HFF-Myc (cell line): ENCODE data around the gene ADGRF1.
"Not testable (repeated sequence)": the region's sequence is repeated elsewhere in the genome, so short reads cannot be mapped to it uniquely, and the experiment has no call there.

Source experiments
- DNase-seq: peaks from one replicate; pipeline ENCODE4 v3.0.0-alpha.2; 2011; ENCODE audit warnings: low read depth; ENCODE audit errors: extremely low read depth
- H3K4me3 ChIP-seq: replicated peaks from 2 replicates; pipeline ENCODE4 v1.5.1; 2011; ENCODE audit warnings: low read depth, mild to moderate bottlenecking, control low read depth, low read length
- TF ChIP-seq, protein P1 (sequence below): IDR thresholded peaks from 2 replicates; pipeline ENCODE4 v1.5.1; 2012; ENCODE audit warnings: mild to moderate bottlenecking, low read depth, low read length, control low read depth; ENCODE audit errors: missing control alignments

The ADGRF1 gene

DNA sequence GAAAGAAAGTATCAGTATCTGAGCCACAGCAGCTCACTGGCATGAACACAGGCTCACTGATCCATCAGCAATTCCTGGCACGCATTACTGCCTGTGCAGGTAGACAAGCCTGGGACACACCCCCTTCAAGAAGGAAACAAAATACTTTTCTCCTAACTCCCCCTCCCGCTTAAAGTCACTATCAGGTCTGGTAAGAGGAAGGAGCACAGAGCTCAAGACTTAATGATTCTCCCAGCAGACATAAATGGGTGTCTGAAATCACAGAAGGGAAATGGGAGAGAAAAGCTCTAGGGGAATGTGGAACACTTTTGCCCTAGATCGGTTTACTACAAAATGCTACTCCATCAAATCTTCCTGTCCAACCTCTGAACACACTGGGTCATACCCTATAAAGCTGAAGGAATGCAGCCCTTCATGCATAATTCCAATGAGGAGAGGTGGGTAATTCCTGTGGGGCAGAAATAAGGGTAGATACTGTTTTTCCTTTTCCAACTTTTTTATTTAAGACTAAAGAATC is at the start of gene ADGRF1:
Gene ADGRF1 (minus strand): TSS at position 58 of the 517 bp plus-strand sequence. CDS start 13,271 bp downstream, outside the sequence.
- DNase-seq = no peak
- TF ChIP-seq, protein P1, sequence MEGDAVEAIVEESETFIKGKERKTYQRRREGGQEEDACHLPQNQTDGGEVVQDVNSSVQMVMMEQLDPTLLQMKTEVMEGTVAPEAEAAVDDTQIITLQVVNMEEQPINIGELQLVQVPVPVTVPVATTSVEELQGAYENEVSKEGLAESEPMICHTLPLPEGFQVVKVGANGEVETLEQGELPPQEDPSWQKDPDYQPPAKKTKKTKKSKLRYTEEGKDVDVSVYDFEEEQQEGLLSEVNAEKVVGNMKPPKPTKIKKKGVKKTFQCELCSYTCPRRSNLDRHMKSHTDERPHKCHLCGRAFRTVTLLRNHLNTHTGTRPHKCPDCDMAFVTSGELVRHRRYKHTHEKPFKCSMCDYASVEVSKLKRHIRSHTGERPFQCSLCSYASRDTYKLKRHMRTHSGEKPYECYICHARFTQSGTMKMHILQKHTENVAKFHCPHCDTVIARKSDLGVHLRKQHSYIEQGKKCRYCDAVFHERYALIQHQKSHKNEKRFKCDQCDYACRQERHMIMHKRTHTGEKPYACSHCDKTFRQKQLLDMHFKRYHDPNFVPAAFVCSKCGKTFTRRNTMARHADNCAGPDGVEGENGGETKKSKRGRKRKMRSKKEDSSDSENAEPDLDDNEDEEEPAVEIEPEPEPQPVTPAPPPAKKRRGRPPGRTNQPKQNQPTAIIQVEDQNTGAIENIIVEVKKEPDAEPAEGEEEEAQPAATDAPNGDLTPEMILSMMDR = no peak
- H3K4me3 ChIP-seq = no peak within 1 kb of the TSS

- DNase-seq = no peak
- TF ChIP-seq, protein P1 = no peak
- H3K4me3 ChIP-seq = no peak overlapping the region
Measured at GRCh38 chr6:47090881-47091280, 48.7 kb upstream of the ADGRF1 start.

- DNase-seq, H3K4me3 ChIP-seq: not testable (repeated sequence)
Measured at GRCh38 chr6:47089473-47089872, 47.3 kb upstream of the ADGRF1 start.

- no peak for DNase-seq
- TF ChIP-seq, protein P1 = no peak
- H3K4me3 ChIP-seq = no peak overlapping the region
Measured at GRCh38 chr6:47086051-47086770, 44.1 kb upstream of the ADGRF1 start.

- no peak for DNase-seq
- TF ChIP-seq, protein P1 = no peak
- H3K4me3 ChIP-seq = no peak overlapping the region
Measured at GRCh38 chr6:47084610-47085009, 42.5 kb upstream of the ADGRF1 start.

DNA sequence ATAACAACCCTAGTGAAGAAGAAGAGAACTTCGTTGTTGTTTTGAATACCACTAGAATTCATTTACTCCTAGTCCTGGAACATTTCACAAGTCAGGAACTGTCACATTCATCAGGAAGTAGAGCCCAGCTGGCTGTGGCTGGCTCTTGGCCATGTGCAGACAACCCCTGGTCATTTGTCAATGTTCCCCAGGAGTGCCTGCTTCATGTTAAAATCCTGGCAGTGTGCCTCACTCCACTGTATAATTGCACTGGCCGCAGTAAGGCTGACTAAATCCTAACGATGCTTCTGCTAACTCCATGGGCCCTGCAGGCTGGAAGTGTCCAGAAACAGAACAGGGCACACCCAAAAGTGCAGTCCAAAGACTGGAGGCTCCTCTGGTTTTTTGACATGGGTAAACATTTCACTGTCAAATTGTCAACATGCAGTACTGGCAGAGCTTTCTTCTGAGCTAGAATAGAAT is 41.5 kb upstream of the ADGRF1 start:
- DNase-seq = peak; percentile 51
- TF ChIP-seq, protein P1 = no peak
- no peak overlapping the region for H3K4me3 ChIP-seq

DNA sequence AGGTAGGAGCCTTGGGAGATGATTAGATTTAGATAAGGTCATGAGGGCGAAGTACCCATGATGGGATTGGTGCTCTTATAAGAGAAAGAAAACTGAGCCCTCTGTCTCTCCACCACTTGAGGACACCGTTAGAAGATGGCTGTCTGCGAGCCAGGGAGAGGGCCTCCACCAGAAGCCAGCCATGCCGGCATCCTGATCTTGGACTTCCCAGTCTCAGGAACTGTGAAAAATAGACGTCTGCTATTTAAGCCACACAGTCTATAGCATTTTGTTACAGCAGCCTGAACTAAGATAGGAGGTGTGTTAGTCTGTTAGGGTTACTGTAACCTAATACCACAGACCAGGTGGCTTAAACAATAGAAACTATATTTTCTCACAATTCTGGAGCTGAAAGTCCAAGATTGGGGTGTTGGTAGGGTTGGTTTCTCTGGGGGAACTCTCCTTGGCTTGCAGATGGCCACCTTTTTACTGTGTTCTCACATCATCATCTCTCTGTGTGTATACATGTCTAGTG is 38.0 kb upstream of the ADGRF1 start:
- no peak for DNase-seq
- TF ChIP-seq, protein P1 = no peak
- no peak overlapping the region for H3K4me3 ChIP-seq
